Ascending aorta (tissue), 2 donors: ENCODE data around the gene P3H2. TPM values are rescaled to one million over a fixed set of nuclear protein-coding genes. Genes with fewer than 3 reads are reported as not detected.

Experiments
- DNase-seq, 2 donors: peaks; one replicate each; pipeline ENCODE4 v3.0.0-alpha.2; 2019; ENCODE audit warnings: low spot score in 2 of 2
- H3K27ac ChIP-seq, 2 donors: fragments of 200-600 bp; sonication (generic); one replicate each; pipeline ENCODE4 v1.5.1; 2016 to 2017; ENCODE audit warnings: mild to moderate bottlenecking in 1 of 2
- H3K27me3 ChIP-seq: fragments of 200-600 bp; sonication (generic); one replicate; pipeline ENCODE4 v1.5.1; 2017
- H3K36me3 ChIP-seq, 2 donors: fragments of 200-600 bp; sonication (generic); one replicate each; pipeline ENCODE4 v1.5.1; 2016
- H3K4me1 ChIP-seq, 2 donors: fragments of 200-600 bp; sonication (generic); one replicate each; pipeline ENCODE4 v1.5.1; 2016 to 2017; ENCODE audit warnings: mild to moderate bottlenecking in 1 of 2
- H3K4me3 ChIP-seq, 2 donors: fragments of 200-600 bp; sonication (generic); one replicate each; pipeline ENCODE4 v1.5.1; 2016 to 2017; ENCODE audit warnings: mild to moderate bottlenecking in 1 of 2
- H3K9me3 ChIP-seq, 2 donors: fragments of 200-600 bp; sonication (generic); one replicate each; pipeline ENCODE4 v1.5.1; 2016
- CTCF ChIP-seq, 3 experiments: fragments of 200-600 bp in 2 of 3; fragments of 450-650 bp in 1 of 3; sonication (generic) in 2 of 3; IDR thresholded peaks; one replicate each; pipeline ENCODE4 v1.5.1; 2016 to 2019; ENCODE audit warnings: antibody characterized with exemption in 3 of 3, mild to moderate bottlenecking in 1 of 3, moderate library complexity in 1 of 3
- intact Hi-C: fragments of 100-400 bp; cut with DNase I; formaldehyde crosslinking; loops from one replicate; pipeline ENCODE4 v1.15.1; 2023
- total RNA-seq: library from RNA; depleted of rRNA; stranded (reverse); fragments of >200 nt; gene quantifications from one replicate; pipeline ENCODE4 v1.1.0, GENCODE V29; 2016

P3H2 gene
- total RNA-seq, 1 donor from 2014 or later, result 15.6 TPM

- Histone ChIP-seq H3K36me3 (no peaks in the 10 kb centered on the region), H3K27ac (no peak overlapping the region), H3K4me3 (no peak overlapping the region), H3K4me1 (peaks cover 0 to 9% of the 10 kb centered on the region in 2 donors), H3K27me3 (no peaks in the 10 kb centered on the region), H3K9me3 (no peaks in the 10 kb centered on the region)
- intact Hi-C loops, result loop anchor here (10.0 kb wide), 1 partner anchor 197 kb away; the partner anchor contains the start of gene CLDN1
- TF ChIP-seq CTCF (IDR thresholded peaks at IDR 0.05), result no peak
- DNase-seq, result no peak
These were observed 7.1 kb upstream of the P3H2 start for GRCh38 chr3:190127797-190128196.

- Histone ChIP-seq H3K27me3 (no peaks in the 10 kb centered on the region), H3K27ac (no peak overlapping the region), H3K4me1 (peaks cover 0 to 3% of the 10 kb centered on the region in 2 donors), H3K4me3 (no peak overlapping the region), H3K9me3 (no peaks in the 10 kb centered on the region), H3K36me3 (no peaks in the 10 kb centered on the region)
- no peak for TF ChIP-seq CTCF (IDR thresholded peaks at IDR 0.05)
- no peak for DNase-seq
- intact Hi-C loops, result loop anchor here (10.0 kb wide), 1 partner anchor 198 kb away; the partner anchor contains the start of gene CLDN1
These were observed 6.5 kb upstream of the P3H2 start for GRCh38 chr3:190127195-190127594.

- Histone ChIP-seq H3K4me1 (peaks cover 4 to 6% of the 10 kb centered on the region in 2 donors), H3K9me3 (no peaks in the 10 kb centered on the region), H3K36me3 (no peaks in the 10 kb centered on the region), H3K4me3 (no peak overlapping the region), H3K27me3 (no peaks in the 10 kb centered on the region), H3K27ac (no peak overlapping the region)
- no peak for DNase-seq
- intact Hi-C loops, result loop anchor here (10.0 kb wide), 1 partner anchor 199 kb away; the partner anchor contains the start of gene CLDN1
- no peak for TF ChIP-seq CTCF (IDR thresholded peaks at IDR 0.05)
These were observed 4.9 kb upstream of the P3H2 start for GRCh38 chr3:190125436-190126068.

GRCh38 chr3:190124067-190124466 is 3.4 kb upstream of the P3H2 start:
- Histone ChIP-seq H3K27ac (no peak overlapping the region), H3K36me3 (no peaks in the 10 kb centered on the region), H3K4me3 (no peak overlapping the region), H3K9me3 (no peaks in the 10 kb centered on the region), H3K27me3 (no peaks in the 10 kb centered on the region), H3K4me1 (peaks cover 4 to 9% of the 10 kb centered on the region in 2 donors)
- TF ChIP-seq CTCF (IDR thresholded peaks at IDR 0.05), result no peak
- no peak for DNase-seq
- intact Hi-C loops, result loop anchor here (5.0 to 10.0 kb wide), 5 partner anchors 47 to 201 kb away; partner anchors contain the start of gene CLDN1

- H3K36me3 ChIP-seq, result no peaks in the 10 kb centered on the region
- no peak for TF ChIP-seq CTCF (IDR thresholded peaks at IDR 0.05)
- no peaks in the 10 kb centered on the region for H3K27me3 ChIP-seq
- H3K9me3 ChIP-seq, result no peaks in the 10 kb centered on the region
- H3K27ac ChIP-seq, result no peak overlapping the region
- no peak for DNase-seq
- intact Hi-C loops, result loop anchor here (5.0 to 10.0 kb wide), 5 partner anchors 45 to 203 kb away; partner anchors contain the start of gene CLDN1
- peaks cover 4 to 9% of the 10 kb centered on the region in 2 donors for H3K4me1 ChIP-seq
- no peak overlapping the region for H3K4me3 ChIP-seq
These were observed 1.6 kb upstream of the P3H2 start for GRCh38 chr3:190122198-190122771.
